WTC11 (cell line): Measurements from ENCODE around the gene PEAK1. TPM values are rescaled to one million over a fixed set of nuclear protein-coding genes. Genes with fewer than 3 reads are reported as not detected.

Experiments
- ATAC-seq: fragments of 200-7000 bp; cut with Tn5 transposase; 2 replicates; pipeline ENCODE4 v1.10.0; 2021; ENCODE audit warnings: mild to moderate bottlenecking, moderate library complexity
- CTCF ChIA-PET: fragments of 300-600 bp; sonication (Branson Sonifier 250); formaldehyde crosslinking; loops from one replicate; lab custom pipeline; 2021; ENCODE audit warnings: antibody characterized with exemption; lab: Charles Lee
- POLR2A ChIA-PET: fragments of 350-600 bp; sonication (Branson Sonifier 250); formaldehyde crosslinking; loops from one replicate; lab custom pipeline; 2021; ENCODE audit warnings: antibody characterized with exemption; lab: Charles Lee
- DNase-seq: peaks from one replicate; pipeline ENCODE4 v3.0.0; 2021; ENCODE audit warnings: low spot score
- H3K27ac Mint-ChIP-seq: 2 replicates; pipeline ENCODE4 v1.8.0; 2021; ENCODE audit warnings: mixed read lengths
- H3K27me3 Mint-ChIP-seq: 2 replicates; pipeline ENCODE4 v1.8.0; 2021; ENCODE audit warnings: low read depth, mild to moderate bottlenecking, moderate library complexity, mixed read lengths
- H3K36me3 Mint-ChIP-seq: 2 replicates; pipeline ENCODE4 v1.8.0; 2021; ENCODE audit warnings: mixed read lengths
- H3K4me1 Mint-ChIP-seq: 2 replicates; pipeline ENCODE4 v1.8.0; 2022; ENCODE audit warnings: mixed read lengths
- H3K4me3 Mint-ChIP-seq: 2 replicates; pipeline ENCODE4 v1.8.0; 2021; ENCODE audit warnings: mild to moderate bottlenecking, moderate library complexity, mixed read lengths
- H3K9me3 Mint-ChIP-seq: 2 replicates; pipeline ENCODE4 v1.8.0; 2021; ENCODE audit warnings: mixed read lengths
- AFF4 ChIP-seq: sonication (generic); formaldehyde crosslinking; IDR thresholded peaks from 2 replicates; pipeline ENCODE4 v1.8.1; 2023; ENCODE audit warnings: mild to moderate bottlenecking, missing genetic modification reagents, borderline replicate concordance
- ARID4B ChIP-seq: sonication (generic); formaldehyde crosslinking; IDR thresholded peaks from 2 replicates; pipeline ENCODE4 v1.8.0; 2023; ENCODE audit warnings: missing genetic modification reagents, mild to moderate bottlenecking, borderline replicate concordance
- CDX4 ChIP-seq: fragments of 250-450 bp; sonication (Bioruptor Pico); IDR thresholded peaks from 2 replicates; pipeline ENCODE4 v1.9.0; 2021; ENCODE audit warnings: moderate library complexity, mild to moderate bottlenecking, inconsistent platforms, borderline replicate concordance
- CREB1 ChIP-seq: sonication (generic); formaldehyde crosslinking; IDR thresholded peaks from 2 replicates; pipeline ENCODE4 v1.8.0; 2023; ENCODE audit warnings: mild to moderate bottlenecking, missing genetic modification reagents
- FOXP1 ChIP-seq: sonication (generic); formaldehyde crosslinking; IDR thresholded peaks from 2 replicates; pipeline ENCODE4 v1.8.0; 2022; ENCODE audit warnings: missing genetic modification reagents, mild to moderate bottlenecking, moderate library complexity, borderline replicate concordance
- GABPB1 ChIP-seq: sonication (generic); formaldehyde crosslinking; IDR thresholded peaks from 2 replicates; pipeline ENCODE4 v1.8.1; 2023; ENCODE audit warnings: mild to moderate bottlenecking, missing genetic modification reagents
- GTF2I ChIP-seq: fragments of 250-450 bp; sonication (Bioruptor Pico); conservative IDR thresholded peaks from 2 replicates; pipeline ENCODE4 v1.4.0; 2021; ENCODE audit warnings: mild to moderate bottlenecking
- MAX ChIP-seq: sonication (generic); formaldehyde crosslinking; IDR thresholded peaks from 2 replicates; pipeline ENCODE4 v1.8.0; 2022; ENCODE audit warnings: mild to moderate bottlenecking, missing genetic modification reagents
- MXD4 ChIP-seq: fragments of 250-450 bp; sonication (Bioruptor Pico); IDR thresholded peaks from 2 replicates; pipeline ENCODE4 v1.8.0; 2021; ENCODE audit warnings: mild to moderate bottlenecking, moderate library complexity, borderline replicate concordance
- OVOL2 ChIP-seq: fragments of 250-450 bp; sonication (Bioruptor Pico); IDR thresholded peaks from 2 replicates; pipeline ENCODE4 v1.9.0; 2021; ENCODE audit warnings: mild to moderate bottlenecking, borderline replicate concordance
- PRRX2 ChIP-seq: fragments of 250-450 bp; sonication (Bioruptor Pico); IDR thresholded peaks from 2 replicates; pipeline ENCODE4 v1.8.0; 2021; ENCODE audit warnings: mild to moderate bottlenecking
- RORB ChIP-seq: fragments of 250-450 bp; sonication (Bioruptor Pico); IDR thresholded peaks from 2 replicates; pipeline ENCODE4 v1.9.0; 2021; ENCODE audit warnings: mild to moderate bottlenecking
- SMAD4 ChIP-seq: sonication (generic); formaldehyde crosslinking; IDR thresholded peaks from 2 replicates; pipeline ENCODE4 v1.8.0; 2022; ENCODE audit warnings: mild to moderate bottlenecking, missing genetic modification reagents
- SOX15 ChIP-seq: fragments of 250-450 bp; sonication (Bioruptor Pico); IDR thresholded peaks from 2 replicates; pipeline ENCODE4 v1.9.0; 2021; ENCODE audit warnings: mild to moderate bottlenecking
- TEAD1 ChIP-seq: sonication (generic); formaldehyde crosslinking; IDR thresholded peaks from 2 replicates; pipeline ENCODE4 v1.8.0; 2022; ENCODE audit warnings: mild to moderate bottlenecking, missing genetic modification reagents
- ZBTB21 ChIP-seq: sonication (generic); formaldehyde crosslinking; IDR thresholded peaks from 2 replicates; pipeline ENCODE4 v1.8.1; 2023; ENCODE audit warnings: mild to moderate bottlenecking, missing genetic modification reagents, borderline replicate concordance
- ZBTB43 ChIP-seq: sonication (generic); formaldehyde crosslinking; IDR thresholded peaks from 2 replicates; pipeline ENCODE4 v1.8.1; 2023; ENCODE audit warnings: mild to moderate bottlenecking, missing genetic modification reagents
- ZNF425 ChIP-seq: fragments of 250-450 bp; sonication (Bioruptor Pico); conservative IDR thresholded peaks from 2 replicates; pipeline ENCODE4 v1.9.0; 2021; ENCODE audit warnings: mild to moderate bottlenecking
- ZNF532 ChIP-seq: fragments of 250-450 bp; sonication (Bioruptor Pico); IDR thresholded peaks from 2 replicates; pipeline ENCODE4 v1.9.0; 2021; ENCODE audit warnings: mild to moderate bottlenecking, borderline replicate concordance
- total RNA-seq: library from RNA; stranded (reverse); gene quantifications from 3 replicates; pipeline ENCODE4 v1.2.3, GENCODE V29; 2021

The PEAK1 gene
- total RNA-seq, 1 experiment from 2014 or later: 49.0 TPM

GRCh38 chr15:77075528-77075927 is 344.4 kb downstream of the PEAK1 start:
- no peak for ATAC-seq
- H3K4me1 Mint-ChIP-seq: peaks cover 8% of the 10 kb centered on the region
- H3K27me3 Mint-ChIP-seq: peaks cover 4% of the 10 kb centered on the region
- POLR2A ChIA-PET: no interaction called here
- H3K9me3 Mint-ChIP-seq: peaks cover 3% of the 10 kb centered on the region; the same call in 1 of the 2 replicates
- no peaks in the 10 kb centered on the region for H3K36me3 Mint-ChIP-seq
- no peak for TF ChIP-seq MXD4 (CRISPR knock-in tag)
- TF ChIP-seq RORB (CRISPR knock-in tag): no peak
- TF ChIP-seq FOXP1 (CRISPR knock-in tag): no peak
- no peak for TF ChIP-seq GABPB1
- no peak for TF ChIP-seq ZNF425 (CRISPR knock-in tag)
- TF ChIP-seq ZNF532 (CRISPR knock-in tag): no peak
- TF ChIP-seq CDX4 (CRISPR knock-in tag): no peak
- TF ChIP-seq PRRX2 (CRISPR knock-in tag): no peak
- TF ChIP-seq AFF4 (CRISPR knock-in tag): no peak
- TF ChIP-seq ZBTB21 (CRISPR knock-in tag): no peak
- no peak for TF ChIP-seq GTF2I
- no peak for TF ChIP-seq MAX
- no peak overlapping the region for H3K27ac Mint-ChIP-seq
- CTCF ChIA-PET: no interaction called here
- no peak for DNase-seq
- no peak overlapping the region for H3K4me3 Mint-ChIP-seq

GRCh38 chr15:77074350-77074749 is 345.6 kb downstream of the PEAK1 start:
- H3K27me3 Mint-ChIP-seq: peaks cover 7% of the 10 kb centered on the region
- ChIA-PET CTCF (no interaction called here), POLR2A (no interaction called here)
- ATAC-seq (no peak), DNase-seq (no peak)
- no peak overlapping the region for H3K4me3 Mint-ChIP-seq
- no peaks in the 10 kb centered on the region for H3K36me3 Mint-ChIP-seq
- no peak overlapping the region for H3K27ac Mint-ChIP-seq
- peaks cover 3% of the 10 kb centered on the region; the same call in 1 of the 2 replicates for H3K9me3 Mint-ChIP-seq
- H3K4me1 Mint-ChIP-seq: peaks cover 15% of the 10 kb centered on the region
- TF ChIP-seq SOX15 (CRISPR knock-in tag) (no peak), CREB1 (CRISPR knock-in tag) (no peak), ZBTB43 (CRISPR knock-in tag) (no peak), ARID4B (CRISPR knock-in tag) (no peak), TEAD1 (no peak), OVOL2 (CRISPR knock-in tag) (no peak), SMAD4 (no peak)
